ENCODE results near the gene SGCD.

SGCD gene

DNA sequence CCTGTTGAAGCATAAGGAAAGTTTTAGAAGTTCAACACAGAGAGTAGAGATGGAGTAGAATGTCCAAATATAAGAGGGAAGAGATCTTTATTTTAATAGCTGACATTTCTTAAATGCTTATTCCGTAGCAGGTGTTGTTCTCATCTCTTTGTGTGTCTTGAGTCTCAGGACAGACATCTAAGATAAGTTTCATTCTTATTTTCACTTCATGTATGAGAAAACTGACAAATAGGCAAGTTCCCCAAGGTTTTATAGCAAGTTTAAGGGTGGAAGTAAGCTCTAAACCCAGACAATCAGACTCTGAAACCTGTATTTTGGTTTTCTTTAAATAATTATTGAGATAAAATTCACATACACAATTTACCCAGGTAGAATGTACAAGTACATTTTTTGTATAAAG, 294.8 kb downstream of the SGCD start (continued):
- TF ChIP-seq, protein P1, sequence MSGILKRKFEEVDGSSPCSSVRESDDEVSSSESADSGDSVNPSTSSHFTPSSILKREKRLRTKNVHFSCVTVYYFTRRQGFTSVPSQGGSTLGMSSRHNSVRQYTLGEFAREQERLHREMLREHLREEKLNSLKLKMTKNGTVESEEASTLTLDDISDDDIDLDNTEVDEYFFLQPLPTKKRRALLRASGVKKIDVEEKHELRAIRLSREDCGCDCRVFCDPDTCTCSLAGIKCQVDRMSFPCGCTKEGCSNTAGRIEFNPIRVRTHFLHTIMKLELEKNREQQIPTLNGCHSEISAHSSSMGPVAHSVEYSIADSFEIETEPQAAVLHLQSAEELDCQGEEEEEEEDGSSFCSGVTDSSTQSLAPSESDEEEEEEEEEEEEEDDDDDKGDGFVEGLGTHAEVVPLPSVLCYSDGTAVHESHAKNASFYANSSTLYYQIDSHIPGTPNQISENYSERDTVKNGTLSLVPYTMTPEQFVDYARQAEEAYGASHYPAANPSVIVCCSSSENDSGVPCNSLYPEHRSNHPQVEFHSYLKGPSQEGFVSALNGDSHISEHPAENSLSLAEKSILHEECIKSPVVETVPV (CRISPR knock-in tag; IDR thresholded peaks at IDR 0.05): no peak
- TF ChIP-seq CREB5 (CRISPR knock-in tag; IDR thresholded peaks at IDR 0.05; ENCODE audit: low read depth) (no peak), OSR1 (CRISPR knock-in tag; IDR thresholded peaks at IDR 0.05) (no peak), SNAI2 (CRISPR knock-in tag; IDR thresholded peaks at IDR 0.05) (no peak)

DNA sequence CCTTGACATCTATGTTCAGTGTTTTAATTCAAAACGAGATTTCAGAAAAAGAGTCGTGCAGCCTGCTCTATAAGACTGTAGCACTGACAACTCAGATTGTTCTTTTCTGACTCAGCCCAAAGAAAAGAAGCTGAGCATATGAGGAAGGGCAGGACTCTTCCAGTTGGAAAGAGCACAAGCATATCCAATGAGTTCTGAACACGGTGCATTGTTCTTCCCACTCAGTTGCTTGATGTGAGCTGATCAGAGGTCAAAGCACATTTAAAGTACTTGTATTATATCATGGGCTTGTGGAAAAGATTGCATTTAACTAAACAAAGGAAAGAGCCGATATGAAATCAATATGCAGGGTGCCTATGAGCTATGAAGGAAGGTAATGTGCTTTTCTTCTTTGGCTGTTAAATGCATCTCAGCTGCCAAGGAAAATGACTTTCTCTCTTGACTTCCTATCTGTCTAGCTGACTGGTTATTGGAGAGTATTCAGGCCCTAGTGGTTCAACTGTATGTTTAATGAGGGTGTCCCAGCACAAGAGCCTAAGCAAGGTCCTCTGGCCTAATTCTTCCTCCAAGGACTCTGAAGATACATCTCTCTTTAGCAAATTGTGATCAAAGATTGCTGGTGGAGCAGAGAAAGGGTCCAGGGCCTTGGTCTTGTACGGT, 296.5 kb downstream of the SGCD start:
- no peak for TF ChIP-seq ZFP30 (CRISPR knock-in tag; IDR thresholded peaks at IDR 0.05)
- no peak for ATAC-seq

DNA sequence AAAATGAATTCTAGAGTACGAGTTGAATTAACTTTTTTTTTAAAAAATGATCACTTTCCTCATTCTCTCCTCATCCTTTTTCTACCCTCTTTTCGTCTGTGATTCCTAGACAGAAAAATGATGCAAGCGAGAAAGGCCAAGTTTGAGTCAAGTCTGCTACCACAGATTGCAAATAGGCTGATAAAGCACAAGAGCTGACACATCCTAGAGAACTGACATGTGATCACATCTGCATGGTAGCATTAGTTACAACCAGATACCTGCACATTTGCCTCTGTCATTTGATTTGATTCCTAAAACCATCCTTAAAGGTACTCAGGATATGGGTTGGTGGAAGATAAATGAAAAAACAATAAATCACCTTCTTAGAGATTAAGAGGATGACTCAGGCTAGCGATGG, 297.7 kb downstream of the SGCD start:
- no peak for ATAC-seq
- TF ChIP-seq RARB (CRISPR knock-in tag; IDR thresholded peaks at IDR 0.05): no peak
- no peak for TF ChIP-seq ESRRG (CRISPR knock-in tag; IDR thresholded peaks at IDR 0.05)
- TF ChIP-seq PPARA (CRISPR knock-in tag; IDR thresholded peaks at IDR 0.05; ENCODE audit: borderline replicate concordance): no peak
- no peak for TF ChIP-seq ZFP30 (CRISPR knock-in tag; IDR thresholded peaks at IDR 0.05)

- TF ChIP-seq OSR1 (CRISPR knock-in tag; IDR thresholded peaks at IDR 0.05) (no peak), ZNF565 (CRISPR knock-in tag; conservative IDR thresholded peaks at IDR 0.05; ENCODE audit: low read depth) (no peak), ARNTL (CRISPR knock-in tag; IDR thresholded peaks at IDR 0.05; ENCODE audit: borderline replicate concordance, low read depth) (no peak), ISL1 (CRISPR knock-in tag; IDR thresholded peaks at IDR 0.05) (no peak), CSDC2 (CRISPR knock-in tag; IDR thresholded peaks at IDR 0.05) (no peak), ZFP30 (CRISPR knock-in tag; IDR thresholded peaks at IDR 0.05) (no peak), ZFP3 (CRISPR knock-in tag; IDR thresholded peaks at IDR 0.05) (no peak)
- ATAC-seq: no peak
Measured at GRCh38 chr5:156628421-156628820, 301.5 kb downstream of the SGCD start.

DNA sequence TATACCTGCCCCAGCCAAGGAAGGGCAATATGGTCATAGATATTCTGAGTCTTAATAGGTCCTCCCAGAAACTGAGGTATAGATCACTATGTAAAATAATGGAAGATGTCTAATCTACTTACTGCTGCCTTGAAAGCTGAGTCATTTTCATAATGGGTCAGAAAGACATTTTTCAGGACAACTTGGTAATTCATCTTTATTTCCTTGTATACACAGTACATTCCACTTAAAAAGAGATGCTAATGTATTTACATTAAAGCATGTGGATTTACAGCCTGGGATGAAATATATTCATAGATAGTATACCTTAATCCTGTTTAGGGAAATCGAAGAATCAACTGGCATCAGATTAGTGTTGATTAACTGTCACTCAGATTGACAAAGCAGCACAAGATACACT, 304.0 kb downstream of the SGCD start:
- TF ChIP-seq ISL1 (CRISPR knock-in tag; IDR thresholded peaks at IDR 0.05) (peak; percentile 91), ESRRG (CRISPR knock-in tag; IDR thresholded peaks at IDR 0.05) (no peak)
- ATAC-seq: no peak

- ATAC-seq: no peak
- TF ChIP-seq PATZ1 (CRISPR knock-in tag; IDR thresholded peaks at IDR 0.05; ENCODE audit: borderline replicate concordance) (no peak), GLIS3 (CRISPR knock-in tag; IDR thresholded peaks at IDR 0.05) (no peak), ZC3H10 (CRISPR knock-in tag; IDR thresholded peaks at IDR 0.05) (no peak), CREB5 (CRISPR knock-in tag; IDR thresholded peaks at IDR 0.05; ENCODE audit: low read depth) (no peak), ZFP3 (CRISPR knock-in tag; IDR thresholded peaks at IDR 0.05) (no peak), OSR1 (CRISPR knock-in tag; IDR thresholded peaks at IDR 0.05) (no peak), ARNTL (CRISPR knock-in tag; IDR thresholded peaks at IDR 0.05; ENCODE audit: borderline replicate concordance, low read depth) (no peak), ZNF8 (CRISPR knock-in tag; IDR thresholded peaks at IDR 0.05) (no peak), ZFP30 (CRISPR knock-in tag; IDR thresholded peaks at IDR 0.05) (no peak), BACH2 (CRISPR knock-in tag; IDR thresholded peaks at IDR 0.05; ENCODE audit: borderline replicate concordance) (no peak), POU6F1 (CRISPR knock-in tag; IDR thresholded peaks at IDR 0.05; ENCODE audit: borderline replicate concordance, low read depth) (no peak), ESRRG (CRISPR knock-in tag; IDR thresholded peaks at IDR 0.05) (no peak)
- TF ChIP-seq, protein P1 (CRISPR knock-in tag; IDR thresholded peaks at IDR 0.05): no peak
Measured at GRCh38 chr5:156634301-156634700, 307.3 kb downstream of the SGCD start.
